Hypothalamus (tissue), 51 donors: ENCODE results near the gene DNAH7.
"Not testable (repeated sequence)": the region's sequence is repeated elsewhere in the genome, so short reads cannot be mapped to it uniquely, and the experiment has no call there.

ENCODE experiments used
- DNase-seq, 51 donors: peaks; one replicate each; lab custom pipeline; 2025; lab: John Stamatoyannopoulos, UW

Gene DNAH7

DNA sequence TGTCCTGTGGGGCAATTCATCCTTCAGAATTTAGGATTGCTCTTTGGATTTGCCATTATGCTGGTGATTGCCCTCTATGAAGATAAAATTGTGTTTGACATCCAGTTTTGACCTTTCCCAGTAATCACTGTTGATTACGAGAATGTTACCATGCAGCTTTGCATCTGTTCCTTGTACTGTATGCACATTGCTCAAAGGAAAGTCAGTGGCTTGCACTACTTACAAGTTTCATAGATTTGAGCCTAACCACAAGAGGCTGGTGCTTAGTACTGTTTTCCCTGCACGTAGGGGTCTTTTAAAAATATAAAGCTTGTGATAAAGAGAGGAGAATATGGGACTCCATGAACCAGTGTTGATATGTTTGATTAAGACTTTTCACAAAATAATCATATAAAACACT is 333.7 kb downstream of the DNAH7 start:
- DNase-seq = no peak

DNA sequence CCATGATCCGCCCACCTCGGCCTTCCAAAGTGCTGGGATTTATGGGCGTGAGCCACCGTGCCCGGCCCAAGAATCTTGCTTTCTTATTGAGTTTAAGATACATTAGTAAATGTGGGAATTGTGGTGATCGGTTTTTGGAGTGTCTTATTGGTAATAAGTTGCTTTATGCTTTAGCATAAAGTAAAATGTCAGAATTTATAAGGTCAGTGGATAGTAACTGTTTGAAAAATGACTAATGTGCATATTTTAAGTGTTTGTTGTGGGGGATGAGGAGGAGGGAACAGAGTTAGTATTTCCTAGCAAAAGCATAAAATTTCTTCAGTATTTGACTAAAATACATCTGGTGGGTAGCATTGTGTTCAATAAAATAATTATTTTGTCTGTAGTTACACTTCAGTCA is 334.2 kb downstream of the DNAH7 start:
- no peak for DNase-seq

DNA sequence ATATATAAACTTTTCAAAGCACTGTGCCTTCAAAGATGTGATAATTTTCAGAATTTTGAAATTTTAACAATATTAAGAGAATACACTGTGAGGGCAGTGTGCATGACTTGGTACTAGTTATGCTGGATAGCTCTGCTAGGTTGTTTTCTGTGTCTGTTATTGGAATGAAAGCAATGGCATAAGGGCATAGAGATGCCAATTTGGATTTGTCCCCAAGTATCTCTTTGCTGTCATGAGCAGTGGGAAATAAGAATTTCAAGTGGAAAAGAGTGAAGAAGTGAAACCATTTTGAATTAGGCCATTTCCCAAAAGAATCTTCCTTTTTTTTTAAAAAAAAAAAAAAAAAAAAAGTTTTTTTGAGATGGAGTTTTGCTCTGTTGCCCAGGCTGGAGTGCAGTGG is 334.8 kb downstream of the DNAH7 start:
- DNase-seq = no peak

DNA sequence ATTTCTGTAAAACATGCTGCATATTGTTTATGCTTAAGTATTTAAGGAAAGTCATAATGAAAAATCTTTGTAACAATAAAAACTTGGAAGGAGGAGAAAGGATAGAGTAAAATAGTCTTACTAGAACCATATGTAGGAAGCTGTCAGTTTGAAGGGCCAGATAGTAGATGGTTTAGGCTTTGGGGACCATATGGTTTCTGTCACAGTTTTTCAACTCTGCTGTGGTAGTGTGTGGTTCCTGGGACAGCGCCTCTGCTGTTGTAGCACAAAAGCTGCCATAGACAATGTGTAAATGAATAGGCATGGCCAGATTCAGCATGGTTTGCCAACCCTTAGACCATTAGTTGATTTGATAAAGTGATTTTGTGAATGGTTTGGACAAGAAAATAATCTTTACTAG is 336.1 kb downstream of the DNAH7 start:
- no peak for DNase-seq

DNA sequence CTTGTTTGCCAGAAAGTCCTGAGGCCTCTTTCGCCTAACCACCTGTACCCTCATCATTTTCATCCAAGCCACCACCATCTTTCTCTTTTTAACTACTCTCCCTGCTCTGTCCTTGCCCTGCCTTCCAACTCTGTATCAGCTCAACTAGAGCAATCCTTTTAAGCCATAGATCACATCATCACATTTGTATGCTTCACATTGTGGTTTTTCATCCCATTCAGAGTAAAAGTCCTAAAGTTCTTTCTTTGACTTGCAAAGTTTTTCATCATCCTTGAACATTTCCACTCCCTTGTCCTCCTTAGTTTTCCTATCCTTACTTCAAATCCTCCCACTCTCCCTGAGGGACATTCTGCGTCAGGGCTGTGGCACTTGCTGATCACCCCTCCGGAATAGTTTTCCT is 337.7 kb downstream of the DNAH7 start:
- no peak for DNase-seq

DNA sequence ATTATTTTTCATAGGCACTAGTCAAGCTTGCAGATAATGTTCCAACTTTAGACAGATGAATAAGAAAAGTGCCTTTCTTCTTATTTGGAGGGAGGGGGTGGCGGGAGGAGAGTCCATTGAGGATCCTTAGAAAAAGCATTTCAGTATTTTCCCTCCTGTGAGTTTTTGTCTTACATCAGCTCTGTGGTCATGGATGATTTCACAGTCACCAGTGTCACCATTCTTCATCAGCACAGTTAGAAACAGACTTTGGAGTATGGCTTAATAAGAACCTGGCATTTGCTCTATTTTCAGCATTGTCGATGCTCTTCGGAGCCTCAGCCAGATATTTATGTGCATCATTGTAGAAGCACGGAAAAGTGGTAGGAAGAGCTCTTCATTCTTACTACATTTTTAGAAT is 341.5 kb downstream of the DNAH7 start:
- DNase-seq = no peak

DNA sequence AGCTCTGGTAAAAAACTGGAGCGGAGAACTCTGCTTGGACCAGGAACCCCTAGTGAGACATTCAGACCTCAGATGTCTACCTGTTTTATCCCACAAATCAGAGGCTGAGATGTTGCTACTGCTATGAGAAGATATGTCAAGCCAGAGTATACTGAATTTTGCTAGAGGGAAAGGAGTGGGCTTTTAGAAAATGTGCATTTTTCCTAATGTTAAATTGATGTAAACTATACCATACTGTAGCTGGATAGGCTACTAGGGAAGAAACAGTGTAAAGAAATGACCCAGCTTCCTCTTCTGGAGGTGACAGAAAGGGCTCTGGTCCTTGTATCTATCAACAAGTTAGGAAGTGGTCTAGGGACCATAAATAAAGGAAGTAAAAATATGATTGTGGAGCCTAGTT is 346.6 kb downstream of the DNAH7 start:
- no peak for DNase-seq

DNA sequence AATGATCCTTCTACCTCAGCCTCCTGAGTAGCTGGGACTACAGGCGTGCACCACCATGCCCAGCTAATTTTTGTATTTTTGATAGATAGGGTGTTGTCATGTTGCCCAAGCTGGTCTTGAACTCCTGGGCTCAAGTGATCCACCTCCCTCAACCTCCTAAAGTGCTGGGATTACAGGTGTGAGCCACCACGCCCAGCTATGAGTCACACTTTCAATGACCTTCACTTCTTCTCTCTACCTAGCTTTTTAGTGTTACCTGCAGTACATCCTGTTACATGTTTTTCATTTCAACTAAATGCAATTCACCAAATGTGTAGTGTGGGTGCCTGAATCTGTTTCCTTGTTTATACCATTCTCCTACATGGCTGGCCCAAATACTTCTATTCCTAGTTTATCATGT is 347.6 kb downstream of the DNAH7 start:
- no peak for DNase-seq

DNA sequence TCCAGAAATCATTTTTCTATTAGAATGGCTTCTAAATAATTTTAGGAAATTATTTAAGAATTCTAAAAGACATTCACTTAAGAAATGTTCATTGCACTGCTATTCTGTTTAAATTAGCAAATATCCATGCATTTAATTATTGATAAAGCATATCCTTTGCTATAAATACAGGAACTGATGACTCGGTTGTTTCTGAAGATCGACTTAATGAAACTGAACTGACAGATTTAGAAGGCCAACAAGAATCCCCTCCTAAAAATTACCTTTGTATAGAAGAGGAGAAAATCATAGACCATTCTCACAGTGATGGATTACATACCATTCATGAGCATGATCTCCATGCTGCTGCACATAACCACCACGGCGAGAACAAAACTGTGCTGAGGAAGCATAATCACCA is 352.2 kb downstream of the DNAH7 start:
- DNase-seq = no peak

DNA sequence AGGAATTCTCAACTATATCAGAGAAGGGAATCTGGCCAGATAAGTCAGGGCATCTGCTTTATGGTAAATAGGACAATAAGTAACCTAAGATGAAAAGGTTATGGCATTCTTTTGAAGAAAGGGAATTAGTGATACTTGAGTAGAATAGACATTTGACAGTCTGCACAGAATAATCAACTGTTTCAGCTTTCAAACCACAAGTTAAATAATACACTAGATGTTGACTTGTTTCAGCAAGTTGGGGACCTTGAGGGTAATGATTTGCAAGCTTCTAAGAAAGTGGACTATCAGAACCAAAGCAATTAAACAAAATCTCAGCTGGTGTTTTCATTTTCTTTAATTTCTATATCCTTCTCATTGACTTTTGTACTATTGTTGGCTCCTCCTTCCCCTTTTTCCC is 357.2 kb downstream of the DNAH7 start:
- DNase-seq = no peak

DNA sequence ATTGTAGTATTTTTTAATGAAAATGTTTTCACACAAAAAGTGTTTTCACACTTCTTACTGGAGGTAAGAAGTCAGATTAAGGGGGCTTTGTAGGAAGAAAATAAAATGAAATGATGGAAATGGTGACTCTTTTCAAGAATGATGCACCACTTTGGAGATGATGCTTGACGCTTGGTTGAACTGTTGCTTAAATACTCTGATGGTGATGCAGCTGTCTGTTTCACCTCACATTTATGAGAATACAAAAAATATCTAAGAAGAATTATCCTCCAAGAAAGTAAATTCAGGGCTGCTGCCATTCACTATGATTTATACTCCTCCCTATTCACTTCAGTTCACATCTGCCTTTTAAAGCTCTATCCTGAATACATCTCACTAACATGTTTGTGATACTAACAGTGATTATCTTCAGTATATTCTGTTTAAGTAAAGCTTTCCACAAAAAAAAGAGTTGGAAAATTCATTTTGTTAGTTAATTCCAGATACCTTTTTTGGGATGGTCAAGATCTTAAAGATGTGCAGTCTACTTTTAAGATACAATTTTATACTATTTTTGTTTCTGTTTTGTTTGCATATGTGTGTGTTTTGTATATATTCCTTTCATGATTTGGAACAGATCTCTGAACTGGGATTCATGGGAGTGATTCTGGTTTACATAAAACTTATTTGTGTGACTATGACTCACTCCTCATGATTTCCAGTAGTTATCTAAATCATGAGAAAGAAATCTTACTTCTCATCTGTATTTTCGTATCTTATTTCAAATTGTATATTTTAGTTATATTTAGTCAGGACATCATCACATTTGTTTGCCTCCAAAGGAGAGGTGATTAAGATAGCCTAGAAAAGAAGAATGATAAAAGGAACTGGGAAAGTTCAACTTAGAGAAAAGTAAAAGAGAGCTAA is 358.5 kb downstream of the DNAH7 start:
- no peak for DNase-seq

DNA sequence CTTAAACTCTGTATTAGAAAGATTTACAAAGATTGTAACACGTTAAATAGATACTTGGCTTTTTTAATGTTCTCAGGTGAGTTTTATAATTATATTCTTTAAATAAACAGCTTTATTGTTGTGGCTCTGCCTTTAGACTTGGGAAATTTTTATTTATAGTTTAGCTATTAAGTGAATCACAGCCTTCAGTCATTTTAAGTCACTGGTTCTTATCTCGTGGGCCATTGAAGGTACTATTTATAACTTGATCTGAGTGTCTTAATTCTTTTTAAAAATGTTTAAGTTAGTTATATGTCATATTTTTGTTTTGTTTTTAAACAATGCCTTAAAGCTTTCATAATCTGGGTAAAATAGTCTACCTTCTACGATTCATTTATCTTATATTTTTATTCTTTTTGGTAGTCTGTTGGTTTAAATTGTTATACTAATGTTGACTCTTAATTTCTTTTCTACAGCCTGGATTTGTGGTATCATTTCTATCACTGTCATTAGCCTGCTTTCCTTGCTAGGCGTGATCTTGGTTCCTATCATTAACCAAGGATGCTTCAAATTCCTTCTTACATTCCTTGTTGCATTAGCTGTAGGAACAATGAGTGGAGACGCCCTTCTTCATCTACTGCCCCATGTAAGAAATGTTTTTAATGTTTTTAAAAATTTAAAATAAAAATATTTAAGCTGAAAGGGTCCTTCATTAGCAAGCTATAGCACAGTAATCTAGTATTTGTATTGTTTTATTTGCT is 362.3 kb downstream of the DNAH7 start:
- no peak for DNase-seq

DNA sequence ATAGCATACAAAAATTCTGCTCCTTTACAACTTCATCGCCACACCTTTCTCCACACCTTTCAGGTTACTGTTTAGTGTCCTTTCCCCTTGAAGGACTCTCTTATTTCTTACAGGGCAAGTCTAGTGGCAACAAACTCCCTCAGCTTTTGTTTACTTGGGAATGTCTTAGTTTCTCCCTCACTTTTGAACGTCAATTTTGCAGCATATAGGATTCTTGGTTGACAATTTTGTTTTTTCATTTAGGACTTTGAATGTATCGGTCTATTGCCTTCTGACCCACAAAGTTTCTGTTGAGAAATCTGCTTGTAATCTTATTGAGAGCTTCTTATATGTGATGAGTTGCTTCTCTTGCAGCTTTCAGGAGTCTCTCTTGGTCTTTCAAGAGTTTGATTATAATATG is 368.2 kb downstream of the DNAH7 start:
- DNase-seq = no peak

DNA sequence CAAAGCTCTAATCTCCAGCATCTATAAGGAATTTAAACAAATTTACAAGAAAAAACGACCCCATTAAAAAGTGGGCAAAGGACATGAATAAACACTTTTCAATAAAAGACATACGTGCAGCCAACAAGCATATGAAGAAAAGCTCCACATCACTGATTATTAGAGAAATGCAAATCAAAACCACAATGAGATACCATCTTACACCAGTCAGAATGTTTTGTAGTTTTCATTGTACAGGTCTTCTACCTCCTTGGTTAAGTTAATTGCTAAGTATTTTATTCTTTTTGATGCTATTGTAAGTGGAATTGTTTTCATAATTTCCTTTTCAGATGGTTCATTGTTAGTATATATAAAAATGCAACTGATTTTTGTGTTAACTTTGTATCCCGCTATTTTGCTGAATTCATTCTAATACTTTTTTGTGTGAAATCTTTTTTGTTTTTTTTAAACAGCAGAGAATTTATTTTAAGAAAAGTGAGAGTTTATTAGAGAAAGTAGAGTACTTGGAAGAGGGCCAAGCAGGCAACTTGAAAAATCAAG is 370.9 kb downstream of the DNAH7 start:
- no peak for DNase-seq

DNA sequence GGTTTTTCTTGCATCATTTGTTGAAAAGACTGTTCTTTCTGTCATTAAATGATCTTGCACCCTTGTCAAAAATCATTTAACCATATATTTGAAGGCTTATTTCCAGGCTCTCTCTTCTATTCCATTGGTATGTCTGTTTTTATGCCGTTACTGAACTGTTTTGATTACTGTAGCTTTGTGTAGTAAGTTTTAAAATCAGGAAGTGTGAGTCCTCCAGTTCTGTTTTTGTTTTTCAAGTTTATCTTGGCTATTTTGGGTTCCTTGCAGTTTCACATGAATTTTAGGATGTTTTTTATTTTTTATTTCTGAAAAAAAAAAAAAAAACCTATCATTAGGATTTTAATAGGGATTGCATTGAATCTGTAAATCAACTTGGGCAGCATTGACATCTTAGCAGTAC is 372.6 kb downstream of the DNAH7 start:
- no peak for DNase-seq

DNA sequence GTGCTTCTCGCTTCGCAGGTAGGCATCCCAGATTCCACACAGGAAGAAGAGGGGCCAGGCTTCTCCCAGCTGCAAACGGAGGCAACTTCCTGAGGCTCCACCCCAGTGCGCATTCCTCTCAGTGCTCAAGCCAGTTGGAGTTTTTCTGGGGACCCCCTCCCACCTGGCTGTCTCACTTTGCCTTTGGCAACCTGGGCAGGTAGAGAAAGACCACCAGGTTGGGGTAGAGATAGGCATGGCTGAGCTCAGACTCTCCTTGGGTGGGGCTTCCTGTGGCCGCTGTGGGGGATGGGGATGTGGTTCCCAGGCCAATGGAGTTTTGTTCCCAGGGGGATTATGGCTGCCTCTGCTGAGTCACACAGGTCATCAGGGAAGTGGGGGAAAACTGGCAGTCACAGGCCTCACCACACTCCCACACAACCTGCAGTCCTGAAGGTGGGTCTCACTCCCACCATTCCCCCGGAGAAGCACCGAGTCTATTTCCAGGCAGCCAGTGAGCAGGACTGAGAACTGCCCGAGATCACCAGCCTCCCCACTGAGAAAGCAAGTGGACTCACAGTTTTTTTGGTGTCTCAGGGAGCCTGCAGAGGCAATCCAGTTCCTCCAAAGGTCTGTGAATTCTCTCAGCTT is 373.5 kb downstream of the DNAH7 start:
- no peak for DNase-seq

DNA sequence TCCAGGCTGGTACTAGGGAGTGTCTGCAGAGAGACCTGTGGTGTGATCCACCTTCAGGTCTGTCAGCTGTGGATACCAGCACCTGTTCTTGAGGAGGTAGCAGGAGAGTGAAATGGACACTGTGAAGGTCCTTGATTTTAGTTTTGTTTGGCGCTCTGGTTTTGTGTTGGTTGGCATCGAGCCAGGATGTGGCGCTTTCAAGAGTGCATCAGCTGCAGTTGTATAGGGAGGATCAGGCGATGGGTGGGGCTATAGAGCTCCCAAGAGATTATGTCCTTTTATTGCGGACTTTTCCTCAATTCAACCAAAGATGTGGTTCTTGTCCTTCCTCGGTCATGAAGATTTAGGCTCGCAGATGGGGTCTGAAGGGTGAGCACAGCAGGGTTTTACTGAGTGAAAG is 374.1 kb downstream of the DNAH7 start:
- no peak for DNase-seq

DNA sequence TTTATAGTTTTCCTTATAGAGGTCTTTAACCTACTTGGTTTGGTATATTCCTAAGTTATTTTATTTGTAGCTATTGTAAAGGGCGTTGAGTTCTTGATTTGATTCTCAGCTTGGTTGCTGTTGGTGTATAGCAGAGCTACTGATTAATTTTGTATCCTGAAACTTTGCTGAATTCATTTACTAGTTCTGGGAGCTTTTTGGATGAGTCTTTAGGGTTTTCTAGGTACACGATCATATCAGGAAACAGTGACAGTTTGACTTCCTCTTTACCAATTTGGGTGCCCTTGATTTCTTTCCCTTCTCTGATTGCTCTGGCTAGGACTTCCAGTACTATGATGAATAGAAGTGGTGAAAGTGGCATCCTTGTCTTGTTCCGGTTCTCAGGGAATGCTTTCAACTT is 376.1 kb downstream of the DNAH7 start:
- not testable (repeated sequence) for DNase-seq
